ENCODE data around the gene DUSP2.

DUSP2 gene

DNA sequence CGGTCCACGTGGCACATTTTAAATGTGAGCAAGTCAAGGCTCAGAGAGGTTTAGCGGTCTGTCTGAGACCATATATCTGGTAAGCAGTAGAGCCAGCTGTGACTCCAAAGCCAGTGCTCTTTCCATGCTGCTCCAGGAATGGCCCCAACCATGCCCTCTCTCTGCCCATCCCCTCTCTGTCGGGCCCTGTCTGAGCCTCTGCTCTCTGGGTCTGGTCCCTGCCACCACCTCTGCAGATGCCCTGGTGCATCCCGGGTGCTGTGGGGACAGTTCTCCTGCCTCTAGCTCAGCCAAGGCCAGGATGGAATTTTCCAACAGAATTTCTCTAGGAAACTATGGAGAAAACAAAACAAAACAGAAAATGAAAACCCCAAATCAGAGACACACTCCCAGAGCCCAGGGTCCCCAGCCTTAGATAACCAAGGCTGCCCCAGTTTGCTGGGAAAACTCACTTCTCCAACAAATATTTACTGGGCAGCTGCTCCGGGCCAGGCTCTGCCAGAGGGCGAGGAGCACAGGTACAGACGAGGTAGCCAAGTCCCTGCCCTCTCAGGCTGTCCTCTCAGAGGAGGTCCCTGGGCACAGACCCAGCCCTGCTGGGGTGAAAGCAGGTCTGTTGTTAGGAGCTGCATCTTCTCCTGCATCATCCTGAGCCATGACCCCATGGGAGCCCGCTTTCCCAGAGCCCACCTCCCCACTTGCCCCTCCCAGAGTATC lies 38.1 kb downstream of the DUSP2 start:
- no peak for TF ChIP-seq Cebpa-rat (IDR thresholded peaks at IDR 0.05)

DNA sequence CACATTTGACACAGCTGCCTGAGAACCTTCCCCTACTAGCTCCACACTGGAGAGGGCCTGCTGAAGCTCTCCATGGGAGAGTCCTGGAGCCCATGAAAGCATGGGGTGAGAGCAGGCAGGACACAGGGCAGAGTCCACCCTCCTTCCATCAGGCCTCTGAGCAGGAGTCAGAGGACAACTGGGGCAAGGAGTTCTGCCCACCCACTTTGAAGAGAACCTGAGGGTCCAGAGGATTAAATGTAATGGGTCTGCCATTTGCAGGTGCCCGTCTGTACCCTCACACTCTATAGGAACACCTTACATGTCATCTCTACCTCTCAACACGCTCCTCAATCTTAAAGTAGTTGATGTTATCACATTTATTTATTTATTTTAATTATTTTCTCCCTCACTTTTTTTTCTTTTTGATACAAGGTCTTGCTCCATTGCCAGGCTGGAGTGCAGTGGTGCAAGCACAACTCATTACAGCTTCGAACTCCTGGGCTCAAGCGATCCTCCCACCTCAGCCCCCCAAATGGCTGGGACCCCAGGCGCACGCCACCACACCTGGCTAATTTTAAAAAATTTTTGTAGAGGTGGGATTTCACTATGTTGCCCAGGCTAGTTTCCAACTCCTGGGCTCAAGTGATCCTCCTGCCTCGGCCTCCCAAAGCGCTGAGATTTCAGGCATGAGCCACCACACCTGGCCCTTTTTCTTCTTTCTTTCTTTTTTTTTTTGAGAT lies 39.1 kb downstream of the DUSP2 start:
- Histone ChIP-seq H3K27me3 (no peaks in the 10 kb centered on the region), H3K4me1 (peaks cover 43 to 72% (median 62%) of the 10 kb centered on the region in 10 experiments), H3K36me3 (peaks cover 0 to 6% (median 0%) of the 10 kb centered on the region in 11 experiments; a peak in 1 of 22 replicates), H3K27ac (no peak overlapping the region), H3K9ac (no peak overlapping the region), H3K9me3 (replicated peaks in 1 of 11) (peaks cover 12 to 22% (median 15%) of the 10 kb centered on the region in 11 experiments), H3K4me2 (no peak overlapping the region), H3K4me3 (no peak overlapping the region), H4K20me1 (no peaks in the 10 kb centered on the region; a peak in 1 of 22 replicates)
- no peak for TF ChIP-seq Cebpa-rat (IDR thresholded peaks at IDR 0.05)

More for the DNA sequence above, 38.1 kb downstream of the DUSP2 start:
- no peaks in the 10 kb centered on the region; a peak in 1 of 22 replicates for H4K20me1 ChIP-seq
- H3K9me3 ChIP-seq (replicated peaks in 1 of 11): peaks cover 12 to 22% (median 15%) of the 10 kb centered on the region in 11 experiments
- H3K4me1 ChIP-seq: peaks cover 43 to 67% (median 56%) of the 10 kb centered on the region in 10 experiments
- no peak overlapping the region for H3K4me3 ChIP-seq
- no peak overlapping the region for H3K9ac ChIP-seq
- no peaks in the 10 kb centered on the region for H3K27me3 ChIP-seq
- H3K27ac ChIP-seq: no peak overlapping the region
- H3K4me2 ChIP-seq: peak overlapping the region; percentile 64 to 88 (median 80); a peak in 17 of 22 replicates
- H3K36me3 ChIP-seq: peaks cover 0 to 6% (median 0%) of the 10 kb centered on the region in 11 experiments; a peak in 1 of 22 replicates

DNA sequence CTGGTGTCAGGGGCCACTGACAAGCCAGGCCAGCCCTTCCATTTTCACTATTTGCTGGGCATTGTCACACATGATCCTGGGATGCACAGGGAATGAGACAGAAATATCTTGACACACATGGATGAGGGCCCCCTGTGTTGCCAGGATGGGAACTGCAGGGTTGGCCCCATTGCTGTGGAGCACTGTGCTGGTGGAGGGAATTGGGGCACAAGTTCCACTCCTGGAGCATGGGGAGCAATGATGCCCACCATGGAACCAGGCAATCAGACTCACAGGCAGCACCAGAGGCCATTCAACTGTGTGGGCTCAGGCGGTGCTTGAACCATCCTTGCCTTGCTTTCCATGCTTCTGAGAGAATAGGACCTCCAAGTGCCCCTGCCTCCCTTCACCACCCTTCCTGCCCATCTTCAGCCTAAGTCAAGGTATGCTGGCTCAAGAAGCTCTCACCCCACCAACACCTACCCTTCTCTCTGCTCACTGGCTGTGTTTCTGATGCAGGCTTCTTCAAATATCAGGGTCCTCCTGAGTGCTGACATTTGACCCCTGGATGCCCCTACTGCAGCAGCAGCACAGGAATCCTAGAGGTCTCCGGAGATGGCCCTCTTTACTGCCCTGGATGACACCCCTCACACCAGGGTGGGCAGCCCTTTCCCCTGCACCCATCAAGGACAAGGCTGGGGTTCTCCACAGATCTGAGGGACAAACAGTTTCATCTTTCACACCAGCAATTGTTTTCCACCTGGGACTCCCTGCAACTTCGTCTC lies 39.9 kb downstream of the DUSP2 start:
- no peak overlapping the region; a peak in 1 of 22 replicates for H3K27ac ChIP-seq
- peaks cover 0 to 6% (median 0%) of the 10 kb centered on the region in 11 experiments; a peak in 1 of 22 replicates for H3K36me3 ChIP-seq
- H3K9me3 ChIP-seq (replicated peaks in 1 of 11): peaks cover 12 to 22% (median 15%) of the 10 kb centered on the region in 11 experiments
- 0 out of 20 replicates have a peak overlapping the region, but pooled peaks of 1 of the 10 experiments have one; percentile 0 for H3K4me3 ChIP-seq
- H4K20me1 ChIP-seq: no peaks in the 10 kb centered on the region; a peak in 1 of 22 replicates
- peak overlapping the region in 2 of 11 experiments; percentile 59 to 70; a peak in 3 of 22 replicates for H3K4me2 ChIP-seq
- TF ChIP-seq Cebpa-rat (IDR thresholded peaks at IDR 0.05): no peak
- H3K27me3 ChIP-seq: no peaks in the 10 kb centered on the region
- H3K9ac ChIP-seq: no peak overlapping the region
- H3K4me1 ChIP-seq: peaks cover 51 to 74% (median 69%) of the 10 kb centered on the region in 10 experiments

DNA sequence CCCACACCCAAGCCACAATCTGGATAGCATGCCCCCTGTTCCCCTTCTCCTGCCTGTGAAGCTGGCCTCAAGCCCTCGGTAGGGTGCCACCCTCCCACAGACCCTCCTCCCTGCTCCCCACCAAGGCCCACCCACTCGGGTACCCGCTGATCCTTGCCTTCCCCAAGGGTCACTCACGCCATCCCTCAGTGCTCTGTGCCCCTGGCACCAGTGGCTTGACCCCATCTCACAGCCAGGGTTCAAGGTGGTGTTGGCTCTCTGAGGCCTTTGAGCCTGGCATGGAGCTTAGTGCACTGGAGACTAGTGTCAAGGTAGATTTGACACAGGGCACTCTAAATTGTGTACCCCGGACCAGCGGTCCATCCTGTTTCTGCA lies 40.8 kb downstream of the DUSP2 start:
- peak overlapping the region in 3 of 11 experiments; percentile 18 to 57 (median 44); a peak in 5 of 22 replicates for H3K9ac ChIP-seq
- peaks cover 56 to 81% (median 75%) of the 10 kb centered on the region in 10 experiments for H3K4me1 ChIP-seq
- peak overlapping the region in 8 of 11 experiments; percentile 51 to 73 (median 67); a peak in 15 of 22 replicates for H3K27ac ChIP-seq
- no peaks in the 10 kb centered on the region for H3K27me3 ChIP-seq
- H4K20me1 ChIP-seq: no peaks in the 10 kb centered on the region; a peak in 1 of 22 replicates
- peaks cover 12 to 22% (median 15%) of the 10 kb centered on the region in 11 experiments for H3K9me3 ChIP-seq (replicated peaks in 1 of 11)
- no peak for TF ChIP-seq Cebpa-rat (IDR thresholded peaks at IDR 0.05)
- peak overlapping the region; percentile 52 to 79 (median 66); a peak in 21 of 22 replicates for H3K4me2 ChIP-seq
- peaks cover 0 to 6% (median 0%) of the 10 kb centered on the region in 11 experiments; a peak in 1 of 22 replicates for H3K36me3 ChIP-seq
- no peak overlapping the region for H3K4me3 ChIP-seq

DNA sequence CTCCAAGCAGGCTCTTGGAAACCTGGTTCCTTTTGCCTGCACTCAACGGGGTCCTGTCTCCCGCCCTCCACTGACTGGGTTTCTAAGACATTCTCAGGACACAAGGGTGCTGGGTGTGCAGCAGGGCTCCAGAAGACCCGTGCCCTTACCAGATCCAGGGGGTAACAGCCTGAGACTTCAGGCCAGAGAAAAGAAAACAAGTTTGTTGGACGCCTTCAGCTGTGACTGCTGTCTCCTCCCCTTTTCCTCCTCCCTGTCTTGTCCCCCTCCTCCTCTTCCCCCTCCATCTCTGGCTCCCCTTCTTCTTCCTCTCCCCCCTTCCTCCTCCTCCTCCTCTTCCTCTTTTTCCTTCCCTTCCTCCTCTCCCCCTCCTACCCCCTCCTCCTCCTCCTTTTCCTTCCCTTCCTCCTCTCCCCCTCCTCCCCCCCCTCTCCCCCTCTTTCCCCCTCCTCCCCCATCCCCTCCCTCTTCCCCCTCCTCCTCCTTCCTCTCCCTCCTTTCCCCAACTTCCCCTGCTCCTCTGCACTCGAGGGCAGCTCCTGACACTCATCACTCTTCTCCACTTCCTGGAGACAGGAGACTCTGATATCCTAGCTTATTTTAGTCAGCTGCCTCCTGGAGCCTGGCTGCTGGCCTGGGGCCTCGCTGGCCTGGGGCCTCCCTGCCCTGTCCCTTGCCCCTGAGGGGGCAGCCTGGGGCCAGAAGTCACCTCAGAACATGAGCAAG lies 41.3 kb downstream of the DUSP2 start:
- H4K20me1 ChIP-seq: no peaks in the 10 kb centered on the region; a peak in 1 of 22 replicates
- peak overlapping the region in 8 of 11 experiments; percentile 37 to 65 (median 58); a peak in 15 of 22 replicates for H3K9ac ChIP-seq
- H3K4me1 ChIP-seq: peaks cover 57 to 81% (median 75%) of the 10 kb centered on the region in 10 experiments
- TF ChIP-seq Cebpa-rat (IDR thresholded peaks at IDR 0.05): no peak
- H3K27ac ChIP-seq: peak overlapping the region in 9 of 11 experiments; percentile 48 to 77 (median 70); a peak in 16 of 22 replicates
- H3K4me3 ChIP-seq: peak overlapping the region in 2 of 10 experiments; percentile 6 to 9; a peak in 1 of 20 replicates
- H3K9me3 ChIP-seq (replicated peaks in 1 of 11): peaks cover 12 to 22% (median 15%) of the 10 kb centered on the region in 11 experiments
- H3K4me2 ChIP-seq: peak overlapping the region; percentile 63 to 87 (median 83)
- H3K27me3 ChIP-seq: no peaks in the 10 kb centered on the region
- H3K36me3 ChIP-seq: peaks cover 0 to 6% (median 0%) of the 10 kb centered on the region in 11 experiments; a peak in 1 of 22 replicates

DNA sequence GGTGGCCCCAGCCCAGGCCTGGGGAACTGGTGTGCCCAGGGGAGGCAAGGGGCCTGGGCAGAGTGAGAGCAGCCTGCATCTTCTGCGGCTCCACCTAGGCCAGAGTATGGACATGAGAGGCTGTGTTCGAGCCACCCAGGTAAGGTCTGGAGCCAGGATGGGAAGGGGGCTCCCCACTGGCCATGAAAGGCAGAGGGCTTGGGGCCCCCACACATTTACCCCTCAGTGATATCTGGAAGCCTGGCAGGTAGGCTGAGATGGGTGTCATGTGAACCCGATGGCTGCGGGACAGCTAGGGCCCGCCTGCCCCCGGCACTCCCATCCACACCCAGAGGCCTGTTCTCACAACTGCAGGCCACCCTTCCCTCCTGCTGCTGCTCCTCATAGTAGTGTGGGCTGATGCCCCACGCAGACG lies 42.0 kb downstream of the DUSP2 start:
- peak overlapping the region in 8 of 11 experiments; percentile 37 to 65 (median 58); a peak in 14 of 22 replicates for H3K9ac ChIP-seq
- peaks cover 55 to 79% (median 72%) of the 10 kb centered on the region in 10 experiments for H3K4me1 ChIP-seq
- H4K20me1 ChIP-seq: no peaks in the 10 kb centered on the region
- H3K36me3 ChIP-seq: peaks cover 0 to 6% (median 0%) of the 10 kb centered on the region in 11 experiments; a peak in 1 of 22 replicates
- no peak for TF ChIP-seq Cebpa-rat (IDR thresholded peaks at IDR 0.05)
- peak overlapping the region in 9 of 11 experiments; percentile 42 to 77 (median 69); a peak in 16 of 22 replicates for H3K27ac ChIP-seq
- peak overlapping the region in 2 of 10 experiments; percentile 6 to 9; a peak in 1 of 20 replicates for H3K4me3 ChIP-seq
- H3K4me2 ChIP-seq: peak overlapping the region; percentile 49 to 87 (median 83)
- no peaks in the 10 kb centered on the region for H3K27me3 ChIP-seq
- peaks cover 12 to 22% (median 15%) of the 10 kb centered on the region in 11 experiments for H3K9me3 ChIP-seq (replicated peaks in 1 of 11)

DNA sequence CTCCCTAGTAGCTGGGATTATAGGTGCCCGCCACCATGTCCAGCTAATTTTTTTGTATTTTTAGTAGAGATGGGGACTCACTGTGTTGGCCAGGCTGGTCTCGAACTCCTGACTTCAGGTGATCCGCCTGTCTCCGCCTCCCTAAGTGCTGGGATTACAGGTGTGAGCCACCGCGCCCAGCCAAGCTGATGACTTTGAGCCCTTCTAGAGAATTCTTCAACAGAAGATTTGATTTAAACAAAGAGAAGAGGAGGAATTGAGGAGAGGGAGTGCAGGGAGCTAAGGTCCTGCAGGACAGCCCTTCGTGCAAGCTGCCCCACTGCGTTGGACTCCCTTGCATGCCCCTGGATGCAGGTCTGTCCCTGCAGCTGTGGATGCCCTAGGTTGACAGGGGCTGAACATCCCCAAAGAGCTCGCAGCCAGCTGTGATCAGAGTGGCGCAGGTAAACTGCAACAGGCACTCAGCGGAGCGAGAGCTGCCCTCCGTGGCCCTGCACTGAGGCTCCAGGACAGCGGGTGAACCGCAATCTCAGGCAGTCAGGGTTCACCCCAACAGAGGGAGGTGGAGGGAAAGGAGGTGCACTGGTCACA lies 42.5 kb downstream of the DUSP2 start:
- peak overlapping the region; percentile 49 to 87 (median 83) for H3K4me2 ChIP-seq
- peaks cover 12 to 22% (median 15%) of the 10 kb centered on the region in 11 experiments for H3K9me3 ChIP-seq (replicated peaks in 1 of 11)
- H3K9ac ChIP-seq: peak overlapping the region in 7 of 11 experiments; percentile 37 to 65 (median 57); a peak in 9 of 22 replicates
- H3K36me3 ChIP-seq: peaks cover 0 to 6% (median 0%) of the 10 kb centered on the region in 11 experiments; a peak in 1 of 22 replicates
- H3K27me3 ChIP-seq: no peaks in the 10 kb centered on the region
- no peak for TF ChIP-seq Cebpa-rat (IDR thresholded peaks at IDR 0.05)
- peak overlapping the region in 1 of 10 experiments; percentile 9; a peak in 1 of 20 replicates for H3K4me3 ChIP-seq
- H4K20me1 ChIP-seq: no peaks in the 10 kb centered on the region
- H3K4me1 ChIP-seq: peaks cover 50 to 74% (median 67%) of the 10 kb centered on the region in 10 experiments
- peak overlapping the region in 7 of 11 experiments; percentile 56 to 77 (median 74); a peak in 12 of 22 replicates for H3K27ac ChIP-seq

Data from BLaER1 treated with 17β-estradiol and CSF1 and Interleukin-3, amounts not matched to agents 10 nM and 100 nM (cell line).